GM12891 (cell line): ENCODE data around the gene EVPL. TPM values are rescaled to one million over a fixed set of nuclear protein-coding genes. Genes with fewer than 3 reads are reported as not detected.
"Not testable (repeated sequence)": the region's sequence is repeated elsewhere in the genome, so short reads cannot be mapped to it uniquely, and the experiment has no call there.

Source experiments
- DNase-seq: peaks from one replicate; pipeline ENCODE4 v3.0.0; 2011; ENCODE audit warnings: low spot score; ENCODE audit not compliant: insufficient read length
- FAIRE-seq: peaks from 2 replicates; lab custom pipeline; 2011; peaks lifted over from hg19 to GRCh38; lab: Jason Lieb, UNC
- PAX5 ChIP-seq: IDR thresholded peaks from 2 replicates; pipeline ENCODE4 v1.6.1; 2011; ENCODE audit warnings: low read length, moderate library complexity, mild to moderate bottlenecking; ENCODE audit not compliant: insufficient read depth, severe bottlenecking
- POLR2A ChIP-seq: IDR thresholded peaks from 2 replicates; pipeline ENCODE4 v1.6.1; 2011; ENCODE audit warnings: low read depth, low read length, control low read depth
- POLR2AphosphoS5 ChIP-seq: IDR thresholded peaks from 2 replicates; pipeline ENCODE4 v1.6.1; 2011; ENCODE audit warnings: low read depth, low read length, control low read depth
- POU2F2 ChIP-seq: IDR thresholded peaks from 2 replicates; pipeline ENCODE4 v1.6.1; 2011; ENCODE audit warnings: low read depth, mild to moderate bottlenecking, control low read depth, low read length, moderate library complexity
- SPI1 ChIP-seq: IDR thresholded peaks from 2 replicates; pipeline ENCODE4 v1.6.1; 2011; ENCODE audit warnings: low read depth, low read length, control low read depth
- TAF1 ChIP-seq: IDR thresholded peaks from 2 replicates; pipeline ENCODE4 v1.6.1; 2011; ENCODE audit warnings: low read depth, low read length, control low read depth
- polyA plus RNA-seq: library from polyadenylated mRNA; unstranded; fragments of >200 nt; gene quantifications from one replicate; pipeline ENCODE4 v1.2.1, GENCODE V29; 2012; ENCODE audit warnings: low read depth, missing spikeins, inconsistent platforms; ENCODE audit not compliant: missing spikeins

Gene EVPL
- polyA plus RNA-seq: 0.01 TPM

DNA sequence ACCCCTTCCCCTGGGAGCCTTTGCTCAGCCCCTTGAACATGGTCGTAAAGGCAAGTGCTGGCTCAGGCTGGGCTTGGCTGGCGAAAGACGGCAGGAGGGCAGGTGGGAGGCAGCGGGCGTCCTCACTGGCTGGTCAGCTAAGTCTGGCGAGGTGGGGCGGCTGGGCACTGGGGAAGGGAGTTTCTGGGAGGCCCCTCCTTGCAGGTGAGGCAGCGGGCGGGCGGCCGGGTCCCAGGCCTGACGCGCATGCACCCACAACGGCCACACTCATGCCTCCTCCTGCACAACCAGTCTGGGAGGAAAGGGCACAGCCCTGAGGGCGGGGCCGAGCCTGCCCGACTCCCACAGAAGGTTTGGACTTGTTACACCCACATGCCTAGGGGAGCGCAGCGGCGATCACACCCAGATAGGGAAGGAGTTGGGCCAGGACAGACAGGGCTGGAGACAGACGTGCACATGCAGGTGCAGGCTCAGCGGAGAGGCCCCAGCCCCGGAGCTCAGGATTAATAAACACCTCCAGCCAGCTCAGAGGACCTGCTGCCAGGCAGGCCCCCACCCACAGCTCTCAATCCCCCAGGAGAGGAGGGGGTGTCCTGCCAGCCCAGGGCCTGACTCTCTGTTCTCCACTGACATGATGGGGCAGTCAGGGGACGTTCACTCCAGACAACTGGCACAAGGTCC is at the start of gene EVPL:
Gene EVPL (minus strand): TSS at position 148 of the 681 bp plus-strand sequence. CDS start 108 bp downstream, at position 40.
- TF ChIP-seq POLR2A: no peak
- no peak for TF ChIP-seq PAX5
- no peak for TF ChIP-seq POLR2AphosphoS5
- no peak for TF ChIP-seq SPI1
- no peak for DNase-seq

DNA sequence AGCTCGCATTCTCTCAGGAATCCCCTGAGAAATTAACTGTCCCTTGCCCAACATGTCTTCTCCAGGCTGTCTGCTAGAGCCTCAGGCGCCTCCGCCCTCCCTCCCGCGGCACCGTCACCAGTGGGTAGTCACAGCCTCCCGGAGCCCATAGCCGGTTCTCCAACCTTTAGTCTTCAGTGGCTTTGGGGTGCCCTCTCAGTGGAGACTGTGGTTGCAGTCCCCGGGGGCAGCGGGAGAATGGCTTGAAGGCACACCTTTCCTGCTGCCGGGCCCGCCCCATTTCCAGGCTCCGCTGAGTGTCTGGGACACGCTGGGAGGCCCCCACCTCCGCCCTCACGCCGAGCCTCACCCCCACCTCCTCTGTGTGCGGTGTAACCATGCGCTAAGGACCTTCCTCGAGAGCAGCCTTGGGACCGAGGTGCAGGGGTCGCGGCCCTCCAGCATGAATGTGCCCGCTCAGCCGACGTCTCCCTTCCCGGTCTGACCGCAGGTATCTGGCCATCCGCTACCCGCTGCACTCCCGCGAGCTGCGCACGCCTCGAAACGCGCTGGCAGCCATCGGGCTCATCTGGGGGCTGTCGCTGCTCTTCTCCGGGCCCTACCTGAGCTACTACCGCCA is 49.1 kb upstream of the EVPL start:
- FAIRE-seq (no peak), DNase-seq (peak; percentile 31)
- TF ChIP-seq POLR2AphosphoS5 (no peak), SPI1 (no peak), POU2F2 (no peak), TAF1 (no peak), POLR2A (no peak), PAX5 (no peak)

More for the DNA sequence above, at the start of gene EVPL:
- FAIRE-seq: no peak

DNA sequence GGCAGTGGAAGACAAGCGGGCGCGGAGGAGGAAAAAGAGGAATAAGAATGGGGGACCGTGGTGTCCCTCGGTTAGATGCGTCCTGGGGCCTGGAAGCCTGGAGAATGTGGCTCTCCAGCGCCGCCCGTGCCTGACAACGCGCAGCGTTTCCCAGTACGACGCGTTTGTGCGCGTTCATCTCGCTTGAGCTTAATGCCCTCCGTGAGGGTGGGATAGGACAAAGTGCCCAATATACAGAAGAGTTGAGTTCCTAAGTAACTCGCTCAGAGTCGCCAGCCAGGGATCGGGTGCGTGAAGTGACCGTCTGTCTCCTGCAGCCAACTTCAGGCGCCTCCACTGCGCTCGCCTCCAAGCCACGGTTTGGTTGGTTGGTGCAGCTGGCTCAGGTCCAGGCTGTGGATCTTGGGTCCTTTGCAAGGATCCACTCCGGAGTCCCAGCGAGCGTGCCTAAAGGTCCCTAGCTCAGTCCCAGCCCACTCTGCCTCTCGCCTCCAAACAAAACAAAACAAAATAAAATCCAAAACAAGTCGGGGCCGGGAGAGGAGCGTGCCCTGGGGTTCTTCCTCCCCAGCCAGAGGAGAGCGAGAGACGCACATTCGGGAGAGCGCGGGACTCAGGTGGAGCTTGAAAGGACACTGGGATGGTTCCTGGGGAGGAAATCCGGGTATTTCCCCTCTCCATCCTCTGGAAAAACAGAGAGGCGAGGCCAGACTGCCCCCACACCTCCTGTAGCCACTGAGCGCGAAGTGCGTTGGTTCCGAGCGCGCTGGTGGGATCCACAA is 48.4 kb upstream of the EVPL start:
- FAIRE-seq (no peak), DNase-seq (peak; percentile 21)
- no peak for TF ChIP-seq POLR2AphosphoS5
- TF ChIP-seq POU2F2: no peak
- TF ChIP-seq SPI1: no peak
- no peak for TF ChIP-seq PAX5
- no peak for TF ChIP-seq TAF1
- no peak for TF ChIP-seq POLR2A

DNA sequence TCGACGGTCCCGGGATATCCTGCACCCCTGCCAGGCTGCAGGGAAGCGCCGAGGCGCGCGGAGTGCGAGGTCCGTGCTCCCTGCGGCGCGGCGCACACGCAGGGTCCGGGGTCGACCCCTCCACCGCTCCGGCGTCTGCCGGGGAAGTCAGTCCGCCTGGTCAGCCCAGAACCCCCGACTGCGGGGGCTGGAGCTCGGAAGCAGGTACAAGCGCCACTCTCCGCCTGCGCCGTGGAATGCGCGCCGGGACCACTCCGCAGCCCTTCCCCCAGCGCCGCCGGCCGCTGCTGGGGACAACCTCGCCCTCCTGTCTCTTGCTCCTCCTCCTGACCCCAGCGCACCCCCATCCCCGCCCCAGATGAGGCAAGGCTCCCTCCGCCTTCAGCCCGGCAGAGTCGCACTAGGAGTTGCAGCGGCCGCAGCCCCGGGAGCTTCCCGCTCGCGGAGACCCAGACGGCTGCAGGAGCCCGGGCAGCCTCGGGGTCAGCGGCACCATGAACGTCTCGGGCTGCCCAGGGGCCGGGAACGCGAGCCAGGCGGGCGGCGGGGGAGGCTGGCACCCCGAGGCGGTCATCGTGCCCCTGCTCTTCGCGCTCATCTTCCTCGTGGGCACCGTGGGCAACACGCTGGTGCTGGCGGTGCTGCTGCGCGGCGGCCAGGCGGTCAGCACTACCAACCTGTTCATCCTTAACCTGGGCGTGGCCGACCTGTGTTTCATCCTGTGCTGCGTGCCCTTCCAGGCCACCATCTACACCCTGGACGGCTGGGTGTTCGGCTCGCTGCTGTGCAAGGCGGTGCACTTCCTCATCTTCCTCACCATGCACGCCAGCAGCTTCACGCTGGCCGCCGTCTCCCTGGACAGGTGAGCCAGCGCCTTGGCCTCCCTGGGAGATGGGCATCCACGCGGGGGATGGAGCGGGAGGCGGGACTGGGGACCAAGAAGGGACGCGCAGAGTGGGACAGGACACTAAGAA is 47.6 kb upstream of the EVPL start, which contains the start of gene GALR2:
Gene GALR2 (plus strand): TSS at position 392 of the 974 bp plus-strand sequence. CDS start 103 bp downstream, at position 495.
- TF ChIP-seq TAF1 (no peak), SPI1 (0 out of 2 replicates have a peak, but pooled peaks have one; percentile 3), POU2F2 (no peak)
- FAIRE-seq: no peak
- DNase-seq: no peak

DNA sequence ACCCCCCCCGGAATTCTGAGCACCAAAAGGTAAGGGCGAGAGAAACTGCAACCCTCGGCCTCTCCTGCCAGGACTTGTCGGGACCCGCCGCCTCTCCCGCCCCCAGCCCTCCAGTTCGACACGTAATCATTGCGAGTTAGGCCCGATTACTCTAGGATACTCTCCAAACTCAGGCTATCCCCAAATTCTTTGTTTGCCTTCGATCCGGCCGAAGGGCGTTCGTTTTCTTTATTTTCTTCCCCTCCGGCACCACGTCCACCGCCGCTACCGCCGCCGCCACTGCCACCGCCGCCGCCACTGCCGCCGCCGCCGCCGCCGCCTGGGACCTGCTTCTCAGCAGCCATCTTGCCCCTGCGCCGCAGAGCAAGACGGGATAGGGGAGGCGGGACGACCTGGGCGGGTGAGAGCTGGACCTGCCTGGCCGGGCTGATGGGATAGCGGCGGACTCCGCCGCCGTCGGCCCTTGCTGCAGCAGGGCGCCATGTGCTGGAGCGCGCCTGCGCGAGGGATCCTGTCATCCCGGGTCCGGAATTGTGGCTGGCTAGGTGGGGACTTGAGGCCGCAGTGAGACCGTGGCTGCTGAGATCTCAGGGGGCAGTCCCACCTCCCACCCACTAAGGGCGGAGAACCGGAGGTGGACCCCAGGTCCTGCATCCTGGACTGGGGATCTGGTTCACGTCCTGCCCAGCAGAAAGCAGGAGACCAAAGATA is 45.2 kb upstream of the EVPL start, which contains the start of gene SRP68:
Gene SRP68 (minus strand): TSS at position 370 of the 711 bp plus-strand sequence. CDS start 26 bp downstream, at position 344.
- TF ChIP-seq POLR2AphosphoS5: peak; percentile 59; the same call in 1 of the 2 replicates
- TF ChIP-seq PAX5: no peak
- no peak for TF ChIP-seq SPI1
- TF ChIP-seq POLR2A: peak; percentile 82
- no peak; the same call in 1 of the 2 replicates for TF ChIP-seq POU2F2
- peak; percentile 72 for TF ChIP-seq TAF1
- DNase-seq: peak; percentile 88
- peak; percentile 99 for FAIRE-seq

DNA sequence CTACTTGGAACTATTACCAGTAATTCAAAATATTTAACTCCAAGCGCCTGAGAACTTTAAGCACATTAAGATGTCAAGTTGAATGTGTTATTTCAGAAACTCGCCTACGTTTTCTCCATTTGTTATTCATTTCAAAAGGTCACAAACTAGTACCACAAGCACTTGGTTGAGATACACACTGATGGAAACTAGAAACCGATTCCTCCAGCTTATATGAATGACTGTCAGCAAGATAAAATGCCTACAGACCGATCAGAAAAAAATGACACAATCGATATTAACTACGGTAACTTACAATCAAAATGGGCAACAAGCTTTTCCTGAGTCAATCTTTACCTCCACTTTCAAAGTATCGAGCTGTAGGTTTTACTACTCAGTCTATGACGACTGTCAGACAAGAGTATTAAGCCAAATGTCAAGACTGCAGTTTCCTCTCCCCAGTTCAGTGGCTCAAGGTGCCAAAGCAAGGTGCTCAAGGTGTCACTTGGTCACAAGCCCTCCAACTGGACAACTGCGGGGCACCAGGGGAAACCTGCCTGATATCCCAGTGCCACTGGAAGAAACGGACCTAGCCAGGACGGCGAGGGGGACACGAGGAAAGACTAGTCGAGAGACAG is 44.5 kb upstream of the EVPL start:
- FAIRE-seq: peak; percentile 69
- DNase-seq: no peak
- no peak for TF ChIP-seq POLR2AphosphoS5
- TF ChIP-seq TAF1: peak; percentile 46; the same call in 1 of the 2 replicates

DNA sequence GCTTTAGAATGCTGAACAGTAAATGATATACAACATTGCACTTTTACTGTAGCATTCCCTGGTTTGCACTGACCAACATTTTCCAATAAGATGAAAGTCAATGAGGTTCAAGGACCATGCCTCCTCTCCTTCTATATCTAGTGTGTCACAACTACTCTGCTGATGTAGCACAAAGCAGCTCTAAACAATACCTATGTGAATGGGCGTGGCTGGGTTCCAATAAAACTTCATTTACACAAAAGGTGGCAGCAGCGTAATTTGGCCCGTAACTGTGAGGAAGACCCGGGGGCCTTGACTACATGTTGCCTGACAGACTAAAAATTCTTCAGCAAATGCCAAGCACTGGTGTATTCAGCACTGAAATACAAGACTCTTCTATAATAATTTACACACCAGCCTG is 38.7 kb upstream of the EVPL start:
- TF ChIP-seq TAF1 (no peak), POLR2AphosphoS5 (no peak), POLR2A (no peak), POU2F2 (no peak), SPI1 (no peak), PAX5 (no peak)
- no peak for DNase-seq
- FAIRE-seq: peak; percentile 48

DNA sequence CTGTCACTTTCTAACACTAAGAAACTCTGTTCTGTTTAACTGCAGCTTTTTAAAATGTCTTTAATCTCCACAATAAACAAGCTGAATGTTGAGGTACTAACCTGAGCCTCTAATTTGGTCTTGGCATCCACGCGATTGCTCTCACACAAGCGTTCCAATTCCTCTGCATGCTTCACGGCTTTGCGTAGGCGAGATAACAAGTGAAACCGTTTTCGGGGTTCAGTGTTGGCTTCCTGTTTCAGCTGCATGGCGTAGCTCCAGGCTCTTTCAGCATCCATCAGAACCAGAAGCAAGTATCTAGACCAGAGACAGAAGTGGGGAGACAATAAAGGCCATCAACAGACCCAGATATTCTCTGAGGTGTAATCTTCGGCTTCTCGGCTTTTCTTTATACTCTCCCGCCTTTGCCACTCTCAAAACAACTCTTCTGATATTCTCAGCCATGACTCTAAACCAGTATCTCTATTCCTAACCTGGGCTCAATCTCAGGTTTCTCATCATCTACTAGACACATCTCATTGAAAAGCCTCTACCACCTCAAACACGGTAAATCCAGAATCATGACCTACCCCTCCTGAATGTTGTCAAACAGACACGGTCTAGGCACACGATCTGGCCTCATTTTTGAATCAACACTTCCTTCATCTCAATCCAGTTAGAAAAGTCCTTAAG is 36.9 kb upstream of the EVPL start:
- FAIRE-seq: peak; percentile 95
- TF ChIP-seq SPI1: peak; percentile 83
- TF ChIP-seq POU2F2: no peak
- TF ChIP-seq POLR2AphosphoS5: no peak
- peak; percentile 80 for TF ChIP-seq PAX5
- TF ChIP-seq POLR2A: no peak
- no peak for TF ChIP-seq TAF1
- no peak for DNase-seq

DNA sequence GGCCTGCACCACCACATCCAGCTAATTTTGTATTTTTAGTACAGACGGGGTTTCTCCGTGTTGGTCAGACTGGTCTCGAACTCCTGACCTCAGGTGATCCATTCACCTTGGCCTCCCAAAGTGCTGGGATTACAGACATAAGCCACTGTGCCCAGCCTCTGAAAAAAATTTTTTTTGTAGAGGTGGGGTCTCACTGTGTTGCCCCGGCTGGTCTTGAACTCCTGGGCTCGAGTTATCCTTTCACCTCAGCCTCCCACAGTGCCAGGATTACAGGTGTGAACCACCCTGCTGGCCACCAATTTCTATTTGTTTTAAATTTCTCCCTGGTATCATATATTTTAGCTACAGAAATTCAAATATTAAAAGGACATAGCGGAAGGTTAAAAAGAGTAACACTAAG is 31.2 kb upstream of the EVPL start:
- FAIRE-seq, DNase-seq: not testable (repeated sequence)
